ENCODE results near the gene VARS1.

GRCh38 chr6:31799781-31800180 lies 4.2 kb upstream of the VARS1 start:
- TF ChIP-seq POLR2AphosphoS5 (IDR thresholded peaks at IDR 0.05; ENCODE audit: low read depth, low read length) (no peak), POLR2A (IDR thresholded peaks at IDR 0.05; ENCODE audit: low read depth, low read length) (no peak)

All from GM12891 (cell line).